Astrocyte (in vitro differentiated cells and primary cell): ENCODE results near the gene TRIM3. TPM values are rescaled to one million over a fixed set of nuclear protein-coding genes. Genes with fewer than 3 reads are reported as not detected.

Source experiments
- DNase-seq: peaks from one replicate; pipeline ENCODE4 v3.0.0-alpha.2; 2010; ENCODE audit warnings: low read depth
- FAIRE-seq: peaks from 2 replicates; lab custom pipeline; 2011; peaks lifted over from hg19 to GRCh38; lab: Jason Lieb, UNC
- H2AFZ ChIP-seq: 2 replicates; pipeline ENCODE4 v1.6.0; 2012; ENCODE audit warnings: low read depth, low read length, inconsistent platforms
- H3K27ac ChIP-seq: 2 replicates; pipeline ENCODE4 v1.5.1; 2011; ENCODE audit warnings: low read depth, low read length, inconsistent platforms
- H3K27me3 ChIP-seq: 2 replicates; pipeline ENCODE4 v1.6.0; 2011; ENCODE audit warnings: low read length, inconsistent platforms; ENCODE audit not compliant: insufficient read depth
- H3K36me3 ChIP-seq: 2 replicates; pipeline ENCODE4 v1.5.1; 2011; ENCODE audit warnings: low read length, inconsistent platforms; ENCODE audit not compliant: insufficient read depth
- H3K4me1 ChIP-seq: 2 replicates; pipeline ENCODE4 v1.5.1; 2011; ENCODE audit warnings: low read length, inconsistent platforms; ENCODE audit not compliant: insufficient read depth
- H3K4me2 ChIP-seq: 2 replicates; pipeline ENCODE4 v1.6.0; 2012; ENCODE audit warnings: low read length, inconsistent platforms
- H3K4me3 ChIP-seq: 2 replicates; pipeline ENCODE4 v1.5.1; 2011; ENCODE audit warnings: low read depth, mild to moderate bottlenecking, low read length, inconsistent platforms; ENCODE audit not compliant: insufficient read depth
- H3K79me2 ChIP-seq: 2 replicates; pipeline ENCODE4 v1.6.0; 2012; ENCODE audit warnings: mild to moderate bottlenecking, low read length, inconsistent platforms; ENCODE audit not compliant: insufficient read depth
- H3K9ac ChIP-seq: 2 replicates; pipeline ENCODE4 v1.6.0; 2012; ENCODE audit warnings: mild to moderate bottlenecking, low read length, inconsistent platforms
- H3K9me3 ChIP-seq: 2 replicates; pipeline ENCODE4 v1.5.1; 2012; ENCODE audit warnings: low read depth, mild to moderate bottlenecking, low read length, inconsistent platforms; ENCODE audit not compliant: insufficient read depth
- H4K20me1 ChIP-seq: 2 replicates; pipeline ENCODE4 v1.6.0; 2012; ENCODE audit warnings: low read length, inconsistent platforms; ENCODE audit not compliant: insufficient read depth
- H3K27ac Mint-ChIP-seq: one replicate; pipeline ENCODE4 v1.8.0; 2021; ENCODE audit warnings: mild to moderate bottlenecking, mixed read lengths; ENCODE audit not compliant: unreplicated experiment
- H3K27me3 Mint-ChIP-seq: one replicate; pipeline ENCODE4 v1.8.0; 2021; ENCODE audit warnings: low read depth, mixed read lengths; ENCODE audit not compliant: unreplicated experiment
- H3K36me3 Mint-ChIP-seq: one replicate; pipeline ENCODE4 v1.8.0; 2021; ENCODE audit warnings: low read depth, mixed read lengths; ENCODE audit not compliant: unreplicated experiment
- H3K4me1 Mint-ChIP-seq: one replicate; pipeline ENCODE4 v1.8.0; 2021; ENCODE audit warnings: low read depth, mixed read lengths; ENCODE audit not compliant: unreplicated experiment
- H3K4me3 Mint-ChIP-seq: one replicate; pipeline ENCODE4 v1.8.0; 2021; ENCODE audit warnings: mild to moderate bottlenecking, moderate library complexity, mixed read lengths; ENCODE audit not compliant: unreplicated experiment
- H3K9me3 Mint-ChIP-seq: one replicate; pipeline ENCODE4 v1.8.0; 2021; ENCODE audit warnings: mild to moderate bottlenecking, mixed read lengths; ENCODE audit not compliant: unreplicated experiment
- EZH2 ChIP-seq: IDR thresholded peaks from 2 replicates; pipeline ENCODE4 v1.6.1; 2012; ENCODE audit warnings: mild to moderate bottlenecking, low read length, inconsistent platforms; ENCODE audit not compliant: insufficient read depth
- total RNA-seq: library from RNA; stranded (reverse); gene quantifications from 2 replicates; pipeline ENCODE4 v1.2.1, GENCODE V29; 2021
- TF ChIP-seq, protein P1 (sequence below): IDR thresholded peaks from 2 replicates; pipeline ENCODE4 v1.5.1; 2011; ENCODE audit warnings: low read depth, mild to moderate bottlenecking, inconsistent platforms, low read length, moderate library complexity; ENCODE audit not compliant: insufficient read depth

The TRIM3 gene
- total RNA-seq, 1 donor from 2014 or later = 25.4 TPM

DNA sequence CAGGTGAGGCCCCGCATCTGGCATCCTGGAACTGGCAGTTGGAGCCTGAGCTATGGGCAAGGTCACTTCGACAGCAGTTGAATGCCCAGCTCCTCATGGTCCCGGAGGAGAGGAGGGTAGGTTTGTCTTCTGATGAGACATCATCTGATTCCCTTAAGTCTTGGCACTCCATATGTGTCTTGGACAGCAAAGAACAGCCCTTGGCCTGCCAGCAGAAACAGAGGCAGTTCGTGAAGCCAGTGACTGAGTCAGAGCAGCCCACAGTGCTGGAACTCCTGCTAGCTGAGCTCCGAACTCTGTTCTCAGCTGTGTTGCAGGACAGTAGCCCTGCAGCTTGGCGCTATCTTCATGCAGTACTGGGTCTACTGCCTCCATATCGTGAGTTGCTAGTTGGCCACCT is 24.4 kb upstream of the TRIM3 start:
- H3K9me3 Mint-ChIP-seq = no peaks in the 10 kb centered on the region
- FAIRE-seq (no peak), DNase-seq (peak; percentile 52)
- Histone ChIP-seq H3K27ac (no peak overlapping the region), H3K9ac (no peak overlapping the region), H3K27me3 (no peaks in the 10 kb centered on the region), H3K79me2 (no peaks in the 10 kb centered on the region), H3K4me2 (no peak overlapping the region), H4K20me1 (peaks cover 3% of the 10 kb centered on the region), H3K9me3 (no peaks in the 10 kb centered on the region), H3K4me1 (peaks cover 11% of the 10 kb centered on the region), H3K4me3 (no peak overlapping the region), H2AFZ (no peak overlapping the region), H3K36me3 (peaks cover 4% of the 10 kb centered on the region)
- H3K27me3 Mint-ChIP-seq = no peaks in the 10 kb centered on the region
- H3K4me1 Mint-ChIP-seq = no peaks in the 10 kb centered on the region
- H3K4me3 Mint-ChIP-seq = no peak overlapping the region
- H3K36me3 Mint-ChIP-seq = peaks cover 34% of the 10 kb centered on the region
- H3K27ac Mint-ChIP-seq = no peak overlapping the region
- TF ChIP-seq EZH2 = no peak
- TF ChIP-seq, protein P1, sequence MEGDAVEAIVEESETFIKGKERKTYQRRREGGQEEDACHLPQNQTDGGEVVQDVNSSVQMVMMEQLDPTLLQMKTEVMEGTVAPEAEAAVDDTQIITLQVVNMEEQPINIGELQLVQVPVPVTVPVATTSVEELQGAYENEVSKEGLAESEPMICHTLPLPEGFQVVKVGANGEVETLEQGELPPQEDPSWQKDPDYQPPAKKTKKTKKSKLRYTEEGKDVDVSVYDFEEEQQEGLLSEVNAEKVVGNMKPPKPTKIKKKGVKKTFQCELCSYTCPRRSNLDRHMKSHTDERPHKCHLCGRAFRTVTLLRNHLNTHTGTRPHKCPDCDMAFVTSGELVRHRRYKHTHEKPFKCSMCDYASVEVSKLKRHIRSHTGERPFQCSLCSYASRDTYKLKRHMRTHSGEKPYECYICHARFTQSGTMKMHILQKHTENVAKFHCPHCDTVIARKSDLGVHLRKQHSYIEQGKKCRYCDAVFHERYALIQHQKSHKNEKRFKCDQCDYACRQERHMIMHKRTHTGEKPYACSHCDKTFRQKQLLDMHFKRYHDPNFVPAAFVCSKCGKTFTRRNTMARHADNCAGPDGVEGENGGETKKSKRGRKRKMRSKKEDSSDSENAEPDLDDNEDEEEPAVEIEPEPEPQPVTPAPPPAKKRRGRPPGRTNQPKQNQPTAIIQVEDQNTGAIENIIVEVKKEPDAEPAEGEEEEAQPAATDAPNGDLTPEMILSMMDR = no peak

DNA sequence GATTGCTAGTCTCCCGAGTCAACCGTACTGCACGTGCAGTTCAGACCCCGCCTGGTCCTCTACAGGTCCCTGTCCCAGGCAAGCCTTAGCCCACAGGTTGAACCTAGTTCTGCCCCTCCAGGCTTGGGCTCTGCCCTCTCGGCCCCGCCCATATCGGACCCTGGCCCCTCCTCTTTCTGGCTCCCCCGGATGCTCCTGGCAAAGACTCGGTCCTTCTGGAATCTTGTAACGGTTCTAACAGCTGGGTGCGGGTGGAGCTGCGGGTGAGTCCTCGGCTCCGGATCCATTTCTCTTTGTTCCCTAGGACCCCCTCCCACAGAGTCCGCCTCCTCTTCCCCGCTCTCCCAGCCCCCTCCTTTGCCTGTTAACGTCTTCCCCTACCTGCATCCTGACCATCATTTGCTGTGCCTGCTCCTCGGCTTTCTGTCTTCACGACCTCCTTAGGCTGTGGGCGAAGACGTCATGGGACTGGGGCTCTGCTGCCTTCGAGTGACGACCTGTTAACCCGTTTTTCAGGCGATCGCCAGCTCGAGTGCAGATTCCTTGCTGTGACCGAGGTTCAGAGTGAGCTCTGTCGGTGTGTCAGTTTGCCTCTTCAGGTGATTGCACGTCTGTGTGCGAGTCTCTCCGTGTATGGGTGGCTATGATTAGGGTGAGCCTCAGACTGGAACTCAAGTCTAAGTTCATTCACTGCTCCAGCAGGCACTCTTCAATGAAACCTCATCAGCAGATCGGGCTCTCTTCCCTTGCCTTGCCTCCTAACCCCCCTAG is 23.5 kb upstream of the TRIM3 start, which contains the start of gene DNHD1:
DNHD1 (plus strand) TSS at position 212 of the 771 bp plus-strand sequence. CDS start 936 bp downstream, outside the sequence.
- no peak within 1 kb of the TSS for H3K27ac ChIP-seq

More for the DNA sequence above, 23.5 kb upstream of the TRIM3 start, which contains the start of gene DNHD1:
- TF ChIP-seq, protein P1 = no peak
- TF ChIP-seq EZH2 = no peak
- no peak within 1 kb of the TSS for H3K9ac ChIP-seq
- H3K79me2 ChIP-seq = no peaks in the 10 kb centered on the region
- no peak within 1 kb of the TSS for H3K4me2 ChIP-seq
- no peaks in the 10 kb centered on the region for H3K9me3 ChIP-seq
- no peaks in the 10 kb centered on the region for H3K27me3 ChIP-seq
- Mint-ChIP-seq H3K4me3 (no peak within 1 kb of the TSS), H3K27me3 (no peaks in the 10 kb centered on the region), H3K9me3 (no peaks in the 10 kb centered on the region), H3K4me1 (no peaks in the 10 kb centered on the region), H3K36me3 (peaks cover 33% of the 10 kb centered on the region), H3K27ac (no peak within 1 kb of the TSS)
- peaks cover 7% of the 10 kb centered on the region for H3K4me1 ChIP-seq
- peaks cover 3% of the 10 kb centered on the region for H4K20me1 ChIP-seq
- no peak within 1 kb of the TSS for H3K4me3 ChIP-seq
- peaks cover 4% of the 10 kb centered on the region for H3K36me3 ChIP-seq
- no peak within 1 kb of the TSS for H2AFZ ChIP-seq
- FAIRE-seq = no peak
- no peak for DNase-seq
